AG09309 (cell line): Measurements from ENCODE around the gene IFNB1.
A peak's percentile ranks its signal among the peaks of the same experiment; 100 is the strongest.

Experiments
- DNase-seq: peaks from one replicate; pipeline ENCODE4 v3.0.0-alpha.2; 2010; ENCODE audit warnings: low read depth
- H3K4me3 ChIP-seq: 2 replicates; pipeline ENCODE4 v1.5.1; 2011; ENCODE audit warnings: mild to moderate bottlenecking, low read depth, low read length, moderate library complexity; ENCODE audit not compliant: control insufficient read depth
- TF ChIP-seq, protein P1 (sequence below): IDR thresholded peaks from 2 replicates; pipeline ENCODE4 v1.5.1; 2011; ENCODE audit warnings: mild to moderate bottlenecking, low read depth, low read length, inconsistent platforms; ENCODE audit not compliant: insufficient read depth, control insufficient read depth; ENCODE audit errors: missing control alignments

Gene IFNB1

DNA sequence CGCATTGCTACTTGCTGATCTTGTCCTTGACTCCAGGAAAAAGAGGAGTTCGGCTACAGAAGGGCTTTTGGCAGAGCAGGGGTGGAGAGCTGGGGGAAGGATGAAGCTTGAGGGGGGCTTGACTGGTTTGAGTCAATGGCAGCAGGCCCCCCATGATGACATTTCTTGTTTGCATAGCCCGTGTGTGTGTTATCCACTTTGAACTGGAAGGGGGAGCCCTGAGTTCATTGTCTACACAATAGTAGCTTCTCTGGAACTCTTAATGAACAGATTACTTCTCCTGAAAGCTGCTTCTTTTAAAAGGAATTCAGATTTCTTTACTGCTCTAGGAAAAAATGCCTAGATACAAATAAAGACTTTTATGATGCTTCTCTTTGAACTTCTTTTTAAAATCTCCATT is 2.3 kb downstream of the IFNB1 start:
- no peak overlapping the region for H3K4me3 ChIP-seq
- DNase-seq, result no peak
- TF ChIP-seq, protein P1, sequence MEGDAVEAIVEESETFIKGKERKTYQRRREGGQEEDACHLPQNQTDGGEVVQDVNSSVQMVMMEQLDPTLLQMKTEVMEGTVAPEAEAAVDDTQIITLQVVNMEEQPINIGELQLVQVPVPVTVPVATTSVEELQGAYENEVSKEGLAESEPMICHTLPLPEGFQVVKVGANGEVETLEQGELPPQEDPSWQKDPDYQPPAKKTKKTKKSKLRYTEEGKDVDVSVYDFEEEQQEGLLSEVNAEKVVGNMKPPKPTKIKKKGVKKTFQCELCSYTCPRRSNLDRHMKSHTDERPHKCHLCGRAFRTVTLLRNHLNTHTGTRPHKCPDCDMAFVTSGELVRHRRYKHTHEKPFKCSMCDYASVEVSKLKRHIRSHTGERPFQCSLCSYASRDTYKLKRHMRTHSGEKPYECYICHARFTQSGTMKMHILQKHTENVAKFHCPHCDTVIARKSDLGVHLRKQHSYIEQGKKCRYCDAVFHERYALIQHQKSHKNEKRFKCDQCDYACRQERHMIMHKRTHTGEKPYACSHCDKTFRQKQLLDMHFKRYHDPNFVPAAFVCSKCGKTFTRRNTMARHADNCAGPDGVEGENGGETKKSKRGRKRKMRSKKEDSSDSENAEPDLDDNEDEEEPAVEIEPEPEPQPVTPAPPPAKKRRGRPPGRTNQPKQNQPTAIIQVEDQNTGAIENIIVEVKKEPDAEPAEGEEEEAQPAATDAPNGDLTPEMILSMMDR, result no peak

DNA sequence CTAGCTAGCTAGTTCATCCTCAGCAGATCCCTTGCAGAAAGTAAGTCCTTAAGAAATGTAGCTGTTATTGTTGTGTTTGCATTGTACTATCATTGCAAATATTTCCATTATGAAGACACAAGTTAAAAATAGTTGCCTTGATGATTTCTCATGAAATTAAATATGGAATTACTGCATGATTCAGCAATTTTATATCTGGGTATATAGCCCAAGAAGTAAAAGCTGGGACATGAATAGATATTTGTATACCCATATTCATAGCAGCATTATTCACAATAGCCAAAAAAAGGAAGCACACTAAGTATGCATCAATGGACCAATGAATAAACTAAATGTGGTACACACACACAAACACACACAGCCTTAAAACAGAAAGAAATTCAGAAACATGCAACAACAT is 6.8 kb downstream of the IFNB1 start:
- TF ChIP-seq, protein P1, result no peak
- no peak for DNase-seq
- H3K4me3 ChIP-seq, result no peak overlapping the region

DNA sequence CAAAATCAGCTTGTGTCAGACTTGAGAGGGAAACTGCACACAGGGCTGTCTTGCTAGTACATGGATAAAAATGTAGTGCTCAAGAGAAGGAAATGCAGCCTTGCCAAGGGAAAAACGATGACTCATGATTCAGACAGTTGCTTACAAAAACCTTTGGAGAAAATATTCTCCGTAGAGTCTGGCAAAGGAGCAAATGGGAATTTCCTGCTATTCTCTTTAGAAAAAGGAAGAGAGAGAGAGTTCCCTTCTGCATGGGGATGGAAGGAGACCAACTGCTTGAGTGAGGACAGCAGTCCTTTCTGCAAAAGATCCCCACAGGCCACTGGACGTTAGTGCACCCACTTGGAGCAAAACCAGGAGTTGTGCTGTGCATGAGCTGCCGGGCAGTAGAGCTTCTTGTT is 7.6 kb downstream of the IFNB1 start:
- no peak overlapping the region for H3K4me3 ChIP-seq
- DNase-seq, result peak; percentile 85
- TF ChIP-seq, protein P1, result peak; percentile 19

DNA sequence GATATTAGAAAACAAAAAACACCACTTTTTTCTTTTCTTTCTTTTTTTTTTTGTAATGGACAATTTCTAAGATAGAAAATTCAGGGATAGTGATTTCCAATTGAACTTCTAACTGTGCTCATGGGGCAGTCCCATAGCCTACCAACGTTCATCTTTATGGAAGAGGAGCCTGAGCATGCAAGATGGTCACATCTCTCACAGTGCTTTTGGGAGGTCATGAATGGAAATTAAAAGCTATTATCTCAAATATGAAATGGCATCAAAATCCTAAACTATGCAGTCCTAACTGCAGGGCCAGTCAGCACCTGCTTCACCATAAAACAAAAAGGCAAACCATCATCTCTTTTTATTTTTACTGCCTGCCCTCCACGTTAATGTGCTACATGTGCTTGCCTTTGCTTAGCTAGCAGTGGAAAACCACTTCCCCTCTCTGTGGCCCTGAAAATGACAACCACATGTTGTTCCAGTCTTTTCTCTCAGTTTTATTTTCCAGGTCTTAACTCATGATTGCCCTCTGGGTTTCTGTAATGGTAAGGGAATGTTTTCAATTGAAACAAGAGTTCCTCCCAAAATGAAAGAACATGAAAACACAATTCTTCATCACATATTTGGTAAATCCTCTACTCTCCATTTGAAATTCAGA is 16.7 kb downstream of the IFNB1 start:
- TF ChIP-seq, protein P1, result peak; percentile 11
- no peak overlapping the region for H3K4me3 ChIP-seq
- DNase-seq, result peak; percentile 57

DNA sequence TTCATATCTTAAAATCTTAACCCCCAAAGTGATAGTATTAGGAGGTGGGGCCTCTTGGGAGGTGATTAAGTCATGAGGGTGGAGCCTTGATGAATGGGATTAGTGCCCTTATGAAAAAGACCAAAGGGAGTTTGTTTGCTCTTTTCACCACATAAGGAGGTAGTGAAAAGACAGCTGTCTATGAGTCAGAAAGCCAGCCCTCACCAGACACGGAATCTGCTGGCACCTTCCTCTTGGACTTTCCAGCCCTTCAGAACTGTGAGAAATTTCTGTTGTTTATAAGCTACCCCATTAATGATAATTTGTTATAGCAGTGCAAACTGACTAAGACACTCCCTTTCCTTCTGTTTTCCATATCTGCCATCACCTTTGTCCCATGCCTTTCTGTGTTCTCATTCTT is 20.8 kb downstream of the IFNB1 start:
- DNase-seq, result no peak
- TF ChIP-seq, protein P1, result no peak
- no peak overlapping the region for H3K4me3 ChIP-seq

DNA sequence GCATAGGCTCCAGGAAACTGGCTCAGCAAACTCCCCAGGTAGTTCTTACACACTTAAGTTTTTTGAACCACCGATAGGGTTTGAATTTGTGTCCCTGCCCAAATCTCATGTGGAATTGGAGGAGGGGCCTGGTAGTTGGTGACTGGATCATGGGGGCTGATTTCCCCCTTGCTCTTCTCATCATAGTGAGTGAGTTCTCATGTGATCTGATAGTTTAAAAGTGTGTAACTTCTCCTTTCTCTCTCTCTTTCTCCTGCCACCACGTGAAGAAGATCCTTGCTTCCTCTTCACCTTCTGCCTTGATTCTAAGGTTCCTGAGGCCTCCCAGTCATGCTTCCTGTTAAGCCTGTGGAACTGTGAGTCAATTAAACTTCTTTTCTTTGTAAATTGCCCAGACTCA is 23.9 kb downstream of the IFNB1 start:
- no peak overlapping the region for H3K4me3 ChIP-seq
- TF ChIP-seq, protein P1, result no peak
- DNase-seq, result no peak
